Activated CD8-positive, alpha-beta memory T cell treated with anti-CD3 and anti-CD28 coated beads for 36 hours (primary cell): Measurements from ENCODE around the gene TNFRSF19. TPM values are rescaled to one million over a fixed set of nuclear protein-coding genes. Genes with fewer than 3 reads are reported as not detected.

Experiments used
- CTCF ChIA-PET: fragments of 350-600 bp; sonication (Branson Sonifier 250); formaldehyde crosslinking; loops from one replicate; lab custom pipeline; 2021; ENCODE audit warnings: antibody characterized with exemption; lab: Charles Lee
- POLR2A ChIA-PET: fragments of 350-600 bp; sonication (Branson Sonifier 250); formaldehyde crosslinking; loops from one replicate; lab custom pipeline; 2021; ENCODE audit warnings: antibody characterized with exemption; lab: Charles Lee
- total RNA-seq, 2 experiments: library from RNA; stranded (reverse); gene quantifications; one replicate each; pipeline ENCODE4 v1.2.3, GENCODE V29; 2021

The TNFRSF19 gene
- total RNA-seq, 2 experiments from 2014 or later = not detected

- POLR2A ChIA-PET = no interaction called here
- CTCF ChIA-PET = interaction anchor here (1.1 kb wide), 1 partner anchor 191 kb away, joined by 3 read pairs; the partner anchor contains the start of gene MIPEP
These were observed 127.6 kb downstream of the TNFRSF19 start for GRCh38 chr13:23697772-23698313.

DNA sequence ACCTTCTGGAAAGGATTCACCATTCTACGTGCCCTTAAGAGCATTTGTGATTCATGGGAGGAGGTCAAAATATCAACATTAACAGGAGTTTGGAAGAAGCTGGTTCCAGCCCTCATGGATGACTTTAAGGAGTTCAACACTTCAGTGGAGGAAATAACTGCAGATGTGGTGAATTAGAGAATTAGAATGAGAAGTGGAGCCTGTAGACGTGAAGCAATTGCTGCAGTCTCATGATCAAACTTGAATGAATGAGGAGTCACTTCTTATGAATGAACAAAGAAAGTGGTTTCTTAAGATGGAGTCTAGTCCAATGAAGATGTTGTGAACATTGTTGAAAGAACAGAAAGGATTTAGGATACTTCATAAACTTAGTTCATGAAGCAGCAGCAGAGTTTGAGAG lies 129.1 kb downstream of the TNFRSF19 start:
- ChIA-PET POLR2A (no interaction called here), CTCF (no interaction called here)

GRCh38 chr13:23701186-23701585 lies 131.0 kb downstream of the TNFRSF19 start:
- POLR2A ChIA-PET = no interaction called here
- CTCF ChIA-PET = no interaction called here

GRCh38 chr13:23701636-23702035 lies 131.4 kb downstream of the TNFRSF19 start:
- POLR2A ChIA-PET = no interaction called here
- CTCF ChIA-PET = no interaction called here

GRCh38 chr13:23703246-23703860 lies 133.1 kb downstream of the TNFRSF19 start:
- CTCF ChIA-PET = no interaction called here
- POLR2A ChIA-PET = no interaction called here

GRCh38 chr13:23705583-23705982 lies 135.4 kb downstream of the TNFRSF19 start:
- ChIA-PET CTCF (no interaction called here), POLR2A (no interaction called here)

DNA sequence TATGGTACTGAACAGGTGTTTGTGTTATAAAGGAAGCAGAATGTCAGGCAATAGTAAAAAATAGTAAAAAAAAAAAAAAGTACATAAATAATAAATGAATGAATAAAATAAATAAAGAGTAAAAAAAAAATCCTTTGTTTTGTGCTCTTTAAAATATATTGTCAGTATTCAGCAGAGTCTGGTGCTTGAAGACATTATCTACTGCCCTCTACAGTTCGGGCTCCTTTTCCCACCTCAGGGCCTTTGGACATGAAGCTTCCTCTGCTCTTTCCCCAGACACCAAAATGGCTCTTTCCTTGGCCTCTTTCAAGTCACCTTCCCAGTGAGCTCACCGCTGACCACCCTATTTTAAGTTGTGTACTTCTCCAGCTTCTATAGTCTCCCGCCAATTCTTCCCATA lies 137.5 kb downstream of the TNFRSF19 start:
- ChIA-PET CTCF (interaction anchor here (0.7 to 1.1 kb wide), 3 partner anchors 25 to 159 kb away, joined by 3 to 4 read pairs (median 3); no protein-coding TSS in a partner anchor), POLR2A (no interaction called here)

DNA sequence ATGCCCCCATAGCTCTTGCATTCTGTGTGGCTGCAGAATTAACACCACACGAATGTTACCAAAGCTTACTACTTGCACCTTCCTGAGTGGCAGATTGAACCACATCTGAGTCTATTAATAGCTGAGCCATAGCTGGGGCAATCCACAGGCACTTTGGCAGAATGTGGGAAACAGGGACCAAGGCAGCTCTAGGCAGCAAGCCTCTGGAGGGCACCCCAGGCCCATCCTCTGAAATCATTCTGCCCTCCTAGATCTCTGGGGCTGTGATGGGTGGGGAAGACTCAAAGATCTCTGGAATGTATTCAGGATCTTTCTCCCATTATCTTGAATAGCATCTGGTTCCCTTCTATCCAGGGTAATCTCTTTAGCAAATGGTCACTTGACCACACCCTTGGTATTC lies 139.3 kb downstream of the TNFRSF19 start:
- POLR2A ChIA-PET = no interaction called here
- CTCF ChIA-PET = no interaction called here

- CTCF ChIA-PET = no interaction called here
- POLR2A ChIA-PET = no interaction called here
These were observed 140.2 kb downstream of the TNFRSF19 start for GRCh38 chr13:23710366-23710765.

DNA sequence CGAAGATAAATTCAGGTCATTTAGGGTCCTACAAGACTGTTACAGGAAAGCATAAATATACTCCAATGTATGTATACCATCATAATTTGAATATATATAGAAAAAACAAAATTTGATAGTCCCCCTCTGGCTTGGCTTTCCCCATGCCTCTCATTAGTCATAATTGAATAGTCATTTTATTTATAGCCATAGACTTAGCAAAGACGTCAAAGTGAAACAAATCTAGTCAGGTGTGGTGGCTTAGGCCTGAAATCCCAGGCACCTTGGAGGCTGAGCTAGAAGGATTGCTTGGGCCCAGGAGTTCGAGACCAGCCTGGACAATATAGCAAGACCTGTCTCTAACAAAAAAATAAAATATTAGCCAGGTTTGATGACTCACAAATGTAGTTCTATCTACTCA lies 141.1 kb downstream of the TNFRSF19 start:
- ChIA-PET POLR2A (no interaction called here), CTCF (no interaction called here)

DNA sequence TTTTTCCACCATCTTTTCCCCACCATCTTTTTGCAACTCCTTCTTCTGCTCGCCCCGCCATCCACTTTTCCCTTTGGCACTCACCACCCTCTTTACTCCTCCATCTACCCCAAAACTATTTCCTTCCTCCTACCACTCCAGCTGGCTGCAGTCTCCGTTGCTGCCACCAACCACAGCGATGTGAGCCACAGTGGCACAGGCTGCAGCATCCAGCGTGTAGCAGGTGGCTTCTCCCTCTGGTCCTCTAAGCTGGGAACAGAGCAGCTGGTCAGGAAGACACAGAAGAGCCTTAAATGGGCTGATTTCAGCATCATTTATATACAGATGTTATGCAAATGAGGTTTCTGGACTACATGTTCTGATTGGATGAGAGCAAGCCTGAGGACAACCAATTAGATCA lies 144.5 kb downstream of the TNFRSF19 start:
- CTCF ChIA-PET = interaction anchor here (1.2 kb wide), 1 partner anchor 35 kb away, joined by 4 read pairs; no protein-coding TSS in a partner anchor
- POLR2A ChIA-PET = no interaction called here

GRCh38 chr13:23715092-23715761 lies 145.0 kb downstream of the TNFRSF19 start:
- POLR2A ChIA-PET = no interaction called here
- CTCF ChIA-PET = interaction anchor here (0.5 to 1.2 kb wide), 2 partner anchors 34 to 221 kb away, joined by 3 to 4 read pairs; no protein-coding TSS in a partner anchor

GRCh38 chr13:23715762-23716235 lies 145.6 kb downstream of the TNFRSF19 start:
- ChIA-PET CTCF (interaction anchor here (0.5 to 1.2 kb wide), 2 partner anchors 34 to 221 kb away, joined by 3 to 4 read pairs; no protein-coding TSS in a partner anchor), POLR2A (no interaction called here)

GRCh38 chr13:23716401-23716800 lies 146.2 kb downstream of the TNFRSF19 start:
- POLR2A ChIA-PET = no interaction called here
- CTCF ChIA-PET = no interaction called here

GRCh38 chr13:23718996-23719395 lies 148.8 kb downstream of the TNFRSF19 start:
- ChIA-PET POLR2A (no interaction called here), CTCF (no interaction called here)

GRCh38 chr13:23722726-23723453 lies 152.7 kb downstream of the TNFRSF19 start:
- ChIA-PET POLR2A (interaction anchor here (0.5 kb wide), 1 partner anchor 287 kb away, joined by 3 read pairs; no protein-coding TSS in a partner anchor), CTCF (no interaction called here)

- ChIA-PET CTCF (no interaction called here), POLR2A (interaction anchor here (0.5 kb wide), 1 partner anchor 287 kb away, joined by 3 read pairs; no protein-coding TSS in a partner anchor)
These were observed 153.3 kb downstream of the TNFRSF19 start for GRCh38 chr13:23723471-23723870.

DNA sequence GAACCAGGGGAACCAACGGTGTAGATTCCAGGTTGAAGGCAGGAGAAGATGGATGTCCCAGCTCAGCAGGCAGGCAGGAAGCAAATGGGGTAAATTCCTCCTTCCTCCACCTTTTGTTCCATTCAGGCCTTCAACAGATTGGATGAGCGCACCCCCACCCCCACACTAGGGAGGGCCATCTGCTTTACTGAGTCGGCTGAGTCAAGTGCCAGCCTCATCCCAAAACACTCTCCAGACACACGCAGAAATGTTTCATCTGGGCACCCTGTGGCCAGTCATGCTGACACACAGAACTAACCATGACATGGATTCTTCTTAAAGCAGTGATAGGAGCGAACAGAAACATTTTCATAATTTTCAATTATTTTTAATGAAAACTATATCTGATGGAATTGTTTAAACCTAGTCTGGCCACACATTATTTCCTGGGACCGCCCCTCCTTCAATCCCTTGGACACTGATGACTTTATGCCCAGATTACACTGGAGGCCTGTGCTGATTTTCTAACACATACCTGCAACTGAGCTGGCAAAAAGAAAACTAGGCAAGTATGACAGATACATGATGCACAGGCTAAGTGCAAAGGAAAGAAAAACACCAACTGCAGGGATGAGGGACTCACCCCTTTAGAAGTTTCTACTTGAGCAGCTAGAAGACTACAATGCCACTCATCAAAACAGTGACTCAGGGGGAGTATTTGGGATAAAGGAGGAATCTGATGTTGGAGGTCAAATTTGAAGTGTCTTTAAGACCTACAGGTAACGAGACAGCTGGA lies 154.2 kb downstream of the TNFRSF19 start:
- ChIA-PET POLR2A (no interaction called here), CTCF (no interaction called here)
